Body of pancreas (tissue), 4 donors: ENCODE data around the gene MVB12B. TPM values are rescaled to one million over a fixed set of nuclear protein-coding genes. Genes with fewer than 3 reads are reported as not detected.
A peak's percentile ranks its signal among the peaks of the same experiment; 100 is the strongest.

Experiments
- ATAC-seq: fragments of 150-250 bp; one replicate; pipeline ENCODE4 v1.9.1; 2016
- DNase-seq, 4 donors: peaks; one replicate each; pipeline ENCODE4 v3.0.0-alpha.2; 2019
- H3K27ac ChIP-seq, 4 donors: fragments of 200-600 bp; sonication (generic); 1 replicate in 3 of 4; 2 replicates in 1 of 4; pipeline versions ENCODE4 v1.5.1 to v1.6.1; 2016 to 2019; ENCODE audit warnings: mild to moderate bottlenecking in 1 of 4, mixed read lengths in 1 of 4, moderate library complexity in 1 of 4
- H3K27me3 ChIP-seq, 2 donors: fragments of 200-600 bp; sonication (generic); one replicate each; pipeline ENCODE4 v1.6.0; 2016; ENCODE audit warnings: mild to moderate bottlenecking in 1 of 2
- H3K36me3 ChIP-seq, 2 donors: fragments of 200-600 bp; sonication (generic); replicated peaks in 1 of 2; 2 replicates each; pipeline ENCODE4 v1.5.1; 2016; ENCODE audit warnings: low read depth in 2 of 2; ENCODE audit not compliant: insufficient read depth in 1 of 2
- H3K4me1 ChIP-seq: fragments of 200-600 bp; sonication (generic); one replicate; pipeline ENCODE4 v1.6.0; 2016
- H3K4me3 ChIP-seq, 2 donors: fragments of 200-600 bp; sonication (generic); 1 replicate in 1 of 2; 2 replicates in 1 of 2; pipeline ENCODE4 v1.5.1; 2016 to 2019
- H3K9me3 ChIP-seq, 3 donors: fragments of 200-600 bp; sonication (generic); 1 replicate in 2 of 3; 2 replicates in 1 of 3; pipeline ENCODE4 v1.5.1; 2016
- CTCF ChIP-seq, 7 experiments: fragments of 450-650 bp in 4 of 7; fragments of 200-600 bp in 3 of 7; sonication (generic) in 3 of 7; IDR thresholded peaks; one replicate each; pipeline ENCODE4 v1.5.1; 2016 to 2019; ENCODE audit warnings: antibody characterized with exemption in 7 of 7
- POLR2A ChIP-seq, 3 donors: fragments of 450-650 bp; IDR thresholded peaks; one replicate each; pipeline ENCODE4 v1.6.1; 2016; ENCODE audit warnings: antibody characterized with exemption in 3 of 3, mild to moderate bottlenecking in 2 of 3
- WGBS, 2 donors: methylation state at CpG; one replicate each; pipeline ENCODE4 v1.1.5; 2017; 5-methylcytosine and 5-hydroxymethylcytosine counted together
- intact Hi-C: fragments of 100-400 bp; cut with DNase I; formaldehyde crosslinking; loops from one replicate; pipeline ENCODE4 v1.15.1; 2023
- total RNA-seq, 2 donors: library from RNA; depleted of rRNA; stranded (reverse); fragments of >200 nt; gene quantifications; one replicate each; pipeline ENCODE4 v1.1.0, GENCODE V29; 2016

The MVB12B gene
- total RNA-seq, 2 donors from 2014 or later = 5.2 to 9.9 TPM

- Histone ChIP-seq H3K27ac (no peak overlapping the region), H3K4me1 (no peaks in the 10 kb centered on the region), H3K36me3 (peaks cover 0 to 1% of the 10 kb centered on the region in 2 donors), H3K27me3 (no peaks in the 10 kb centered on the region), H3K4me3 (no peak overlapping the region), H3K9me3 (no peaks in the 10 kb centered on the region)
- TF ChIP-seq POLR2A (IDR thresholded peaks at IDR 0.05) = no peak
- no peak for TF ChIP-seq CTCF (IDR thresholded peaks at IDR 0.05)
- intact Hi-C loops = no loop called here
- DNase-seq (no peak), ATAC-seq (no peak)
- WGBS, 2 donors = 75 to 87% methylated on average over 4 to 5 of the region's 5 CpGs
Measured at GRCh38 chr9:126386088-126386487, 59.5 kb downstream of the MVB12B start.

- no peaks in the 10 kb centered on the region for H3K9me3 ChIP-seq
- no peaks in the 10 kb centered on the region for H3K27me3 ChIP-seq
- no peaks in the 10 kb centered on the region for H3K4me1 ChIP-seq
- no peak for DNase-seq
- no peak for TF ChIP-seq POLR2A (IDR thresholded peaks at IDR 0.05)
- TF ChIP-seq CTCF (IDR thresholded peaks at IDR 0.05) = no peak
- 69 to 74% methylated on average over 6 of the region's 6 CpGs for WGBS, 2 donors
- intact Hi-C loops = no loop called here
- no peak overlapping the region for H3K4me3 ChIP-seq
- peaks cover 0 to 1% of the 10 kb centered on the region in 2 donors for H3K36me3 ChIP-seq
- no peak overlapping the region for H3K27ac ChIP-seq
- ATAC-seq = no peak
Measured at GRCh38 chr9:126386776-126387175, 60.1 kb downstream of the MVB12B start.

GRCh38 chr9:126388964-126389708 lies 62.5 kb downstream of the MVB12B start:
- H3K9me3 ChIP-seq = no peaks in the 10 kb centered on the region
- ATAC-seq = no peak
- H3K27ac ChIP-seq = no peak overlapping the region
- peaks cover 0 to 1% of the 10 kb centered on the region in 2 donors for H3K36me3 ChIP-seq
- WGBS, 2 donors = 87 to 90% methylated on average over 8 of the region's 8 CpGs
- no peaks in the 10 kb centered on the region for H3K4me1 ChIP-seq
- no peak overlapping the region for H3K4me3 ChIP-seq
- TF ChIP-seq POLR2A (IDR thresholded peaks at IDR 0.05) = no peak
- TF ChIP-seq CTCF (IDR thresholded peaks at IDR 0.05) = no peak
- no peaks in the 10 kb centered on the region for H3K27me3 ChIP-seq
- DNase-seq = no peak
- intact Hi-C loops = no loop called here

- Histone ChIP-seq H3K27ac (peak overlapping the region in 1 of 4 donors; percentile 26), H3K4me1 (no peaks in the 10 kb centered on the region), H3K36me3 (peaks cover 0 to 1% of the 10 kb centered on the region in 2 donors), H3K9me3 (no peaks in the 10 kb centered on the region), H3K4me3 (no peak overlapping the region), H3K27me3 (no peaks in the 10 kb centered on the region)
- intact Hi-C loops = loop anchor here (10.0 kb wide), 2 partner anchors 65 to 985 kb away; no protein-coding TSS in a partner anchor
- TF ChIP-seq CTCF (IDR thresholded peaks at IDR 0.05) = no peak
- no peak for TF ChIP-seq POLR2A (IDR thresholded peaks at IDR 0.05)
- DNase-seq = peak in 1 of 4 donors; percentile 14
- 79 to 95% methylated on average over 2 of the region's 2 CpGs for WGBS, 2 donors
- no peak for ATAC-seq
Measured at GRCh38 chr9:126389992-126390391, 63.4 kb downstream of the MVB12B start.

- 81 to 85% methylated on average over 9 of the region's 9 CpGs for WGBS, 2 donors
Measured at GRCh38 chr9:126390923-126391322, 64.3 kb downstream of the MVB12B start.

More at GRCh38 chr9:126390923-126391322, 64.3 kb downstream of the MVB12B start:
- H3K27me3 ChIP-seq = no peaks in the 10 kb centered on the region
- no peak overlapping the region for H3K4me3 ChIP-seq
- H3K27ac ChIP-seq = no peak overlapping the region
- no peaks in the 10 kb centered on the region for H3K4me1 ChIP-seq
- DNase-seq (peak in 1 of 4 donors; percentile 15), ATAC-seq (no peak)
- TF ChIP-seq POLR2A (IDR thresholded peaks at IDR 0.05) (no peak), CTCF (IDR thresholded peaks at IDR 0.05) (no peak)
- intact Hi-C loops = loop anchor here (10.0 kb wide), 2 partner anchors 64 to 986 kb away; no protein-coding TSS in a partner anchor
- no peaks in the 10 kb centered on the region for H3K9me3 ChIP-seq
- peaks cover 0 to 1% of the 10 kb centered on the region in 2 donors for H3K36me3 ChIP-seq
